ENCODE data around the gene RHPN2.
"Not testable (repeated sequence)": the region's sequence is repeated elsewhere in the genome, so short reads cannot be mapped to it uniquely, and the experiment has no call there.

RHPN2 gene

DNA sequence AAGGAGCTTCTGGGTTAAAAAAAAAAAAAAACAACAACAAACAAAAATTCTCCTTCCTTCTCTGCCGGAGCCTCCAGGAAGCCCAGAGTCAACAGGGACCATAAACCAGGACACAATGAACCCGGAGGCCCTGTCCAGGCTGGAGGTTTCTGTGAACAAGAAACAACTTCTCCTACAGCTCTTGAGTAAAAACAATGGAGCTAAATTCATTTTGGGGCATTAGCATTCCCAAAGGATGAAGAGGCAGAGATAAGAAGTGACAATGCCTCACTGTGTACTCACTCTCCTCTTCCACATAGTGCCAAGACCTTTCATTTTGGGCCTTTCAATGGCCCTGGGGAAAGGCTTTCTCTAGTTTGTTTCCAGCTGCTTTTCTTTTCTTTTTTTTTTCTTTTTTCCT lies 9.0 kb downstream of the RHPN2 start:
- no peak for DNase-seq (ENCODE audit: low read depth)
- no peak for TF ChIP-seq CTCF (conservative IDR thresholded peaks at IDR 0.05; ENCODE audit: control insufficient read depth, insufficient read depth, low read depth, low read length)
- H3K4me3 ChIP-seq (ENCODE audit: control insufficient read depth, low read depth, low read length), result no peak overlapping the region

DNA sequence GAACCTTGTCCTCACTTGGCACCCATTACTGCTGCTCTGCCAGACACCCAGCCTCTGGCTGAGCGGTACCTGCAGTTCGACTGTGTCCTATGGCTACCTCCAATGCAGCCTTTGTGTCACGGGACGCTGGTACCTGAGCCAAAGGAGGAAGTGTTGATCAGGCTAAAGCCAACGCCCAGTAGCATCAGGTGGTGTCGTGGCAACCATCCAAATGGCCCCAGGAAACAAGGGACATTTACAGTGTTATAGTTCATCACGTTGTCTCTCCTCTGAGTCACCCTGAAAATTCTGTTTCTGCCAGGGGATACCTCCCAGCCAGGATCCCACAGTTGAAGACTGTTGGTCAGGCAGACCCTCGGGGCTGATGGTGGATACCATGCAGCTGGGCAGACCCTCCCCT lies 10.1 kb downstream of the RHPN2 start:
- no peak for DNase-seq (ENCODE audit: low read depth)

GRCh38 chr19:33052352-33052972 lies 12.2 kb downstream of the RHPN2 start:
- TF ChIP-seq CTCF (conservative IDR thresholded peaks at IDR 0.05; ENCODE audit: control insufficient read depth, insufficient read depth, low read depth, low read length), result no peak
- no peak overlapping the region for H3K4me3 ChIP-seq (ENCODE audit: control insufficient read depth, low read depth, low read length)
- peak; percentile 45 for DNase-seq (ENCODE audit: low read depth)

More for the DNA sequence above, 10.1 kb downstream of the RHPN2 start:
- H3K4me3 ChIP-seq (ENCODE audit: control insufficient read depth, low read depth, low read length), result no peak overlapping the region
- no peak for TF ChIP-seq CTCF (conservative IDR thresholded peaks at IDR 0.05; ENCODE audit: control insufficient read depth, insufficient read depth, low read depth, low read length)

GRCh38 chr19:33050110-33050509 lies 14.6 kb downstream of the RHPN2 start:
- no peak for TF ChIP-seq CTCF (conservative IDR thresholded peaks at IDR 0.05; ENCODE audit: control insufficient read depth, insufficient read depth, low read depth, low read length)
- no peak for DNase-seq (ENCODE audit: low read depth)
- no peak overlapping the region for H3K4me3 ChIP-seq (ENCODE audit: control insufficient read depth, low read depth, low read length)

- H3K4me3 ChIP-seq (ENCODE audit: control insufficient read depth, low read depth, low read length), result no peak overlapping the region
- TF ChIP-seq CTCF (conservative IDR thresholded peaks at IDR 0.05; ENCODE audit: control insufficient read depth, insufficient read depth, low read depth, low read length), result no peak
- no peak for DNase-seq (ENCODE audit: low read depth)
Observed at GRCh38 chr19:33048806-33049676, 15.6 kb downstream of the RHPN2 start.

- no peak for TF ChIP-seq CTCF (conservative IDR thresholded peaks at IDR 0.05; ENCODE audit: control insufficient read depth, insufficient read depth, low read depth, low read length)
- H3K4me3 ChIP-seq (ENCODE audit: control insufficient read depth, low read depth, low read length), result no peak overlapping the region
- DNase-seq (ENCODE audit: low read depth), result no peak
Observed at GRCh38 chr19:33047422-33047821, 17.3 kb downstream of the RHPN2 start.

GRCh38 chr19:33041828-33042160 lies 22.9 kb downstream of the RHPN2 start:
- DNase-seq (ENCODE audit: low read depth); H3K4me3 ChIP-seq (ENCODE audit: control insufficient read depth, low read depth, low read length): not testable (repeated sequence)

All from fibroblast of mammary gland (primary cell).